Left colon (tissue), 2 donors: ENCODE results near the gene HEYL. TPM values are rescaled to one million over a fixed set of nuclear protein-coding genes. Genes with fewer than 3 reads are reported as not detected.

Experiments used
- ATAC-seq: fragments of 200-7000 bp; cut with Tn5 transposase; one replicate; pipeline ENCODE4 v1.9.1; 2020; ENCODE audit warnings: mild to moderate bottlenecking, moderate library complexity
- DNase-seq, 2 donors: peaks; one replicate each; pipeline ENCODE4 v3.0.0-alpha.2; 2020
- intact Hi-C, 2 donors: fragments of 100-400 bp; cut with DNase I in 1 of 2; cut with micrococcal nuclease in 1 of 2; formaldehyde crosslinking; loops; one replicate each; pipeline versions ENCODE4 v1.11.2 to v1.14.0; 2022; cut with DNase I, micrococcal nuclease
- long read RNA-seq: library from polyadenylated mRNA; unstranded; transcript quantifications from one replicate; pipeline ENCODE4 v2.0.0, GENCODE V29; 2021
- total RNA-seq, 2 donors: library from RNA; stranded (reverse); fragmentation: NEBNext Ultra II Directional; extraction: Animal tissue kit (Norgen Biotek cat#: 25700); gene quantifications; one replicate each; pipeline ENCODE4 v1.2.1, GENCODE V29; 2021
- donor health status: DM: no; HTN: no; CAD: no.
- donor health status: DM: yes; HTN: yes; CAD: no.

HEYL gene
- total RNA-seq: 1 to 10 TPM; 1.3 to 1.9 TPM
- long read RNA-seq: 0 reads

DNA sequence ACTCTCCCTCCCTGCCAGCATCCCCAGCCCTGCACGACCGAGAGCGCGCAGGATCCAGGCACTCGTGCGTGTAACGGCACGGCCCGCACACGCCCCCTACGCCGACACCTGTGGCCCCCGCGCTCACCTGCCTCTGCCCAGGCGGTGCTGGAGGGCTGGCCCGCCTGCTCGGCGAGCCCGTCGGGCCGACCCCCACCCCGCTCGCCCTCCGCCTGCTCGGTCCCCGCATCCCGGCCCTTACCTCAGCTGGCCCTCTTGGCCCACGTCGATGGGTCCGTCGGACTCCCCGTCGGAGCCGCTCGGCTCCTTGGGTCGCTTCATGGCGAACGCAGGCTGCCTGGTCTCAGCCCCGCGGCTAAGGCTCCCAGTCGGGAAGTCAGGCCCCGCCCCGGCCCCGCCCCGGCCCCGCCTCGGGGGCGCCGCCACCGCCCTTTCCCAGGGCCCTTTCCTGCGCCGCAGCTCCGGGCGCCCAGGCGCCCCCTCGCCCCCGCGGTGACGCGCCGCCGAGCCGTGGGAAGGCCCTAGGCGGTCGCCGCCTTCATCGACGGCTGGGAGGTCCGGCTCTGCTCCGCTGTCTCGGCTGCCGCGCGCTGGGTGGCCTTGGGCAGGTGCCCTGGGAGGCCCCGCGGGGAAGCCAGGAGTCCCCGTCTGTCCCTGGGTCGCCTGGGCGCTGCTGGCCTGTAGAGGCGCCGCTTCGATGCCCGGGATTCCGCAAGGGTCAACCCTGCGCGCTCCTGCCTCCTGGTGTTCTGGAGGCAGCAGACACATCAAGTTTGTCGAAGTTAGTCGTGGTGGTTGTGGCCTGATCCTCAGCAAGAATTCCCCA, at the start of gene HEYL:
Gene HEYL (minus strand): TSS at position 339 of the 826 bp plus-strand sequence. CDS start 18 bp downstream, at position 321.
- DNase-seq (peak; percentile 63 to 79), ATAC-seq (peak; percentile 97)
- intact Hi-C loops: no loop called here

DNA sequence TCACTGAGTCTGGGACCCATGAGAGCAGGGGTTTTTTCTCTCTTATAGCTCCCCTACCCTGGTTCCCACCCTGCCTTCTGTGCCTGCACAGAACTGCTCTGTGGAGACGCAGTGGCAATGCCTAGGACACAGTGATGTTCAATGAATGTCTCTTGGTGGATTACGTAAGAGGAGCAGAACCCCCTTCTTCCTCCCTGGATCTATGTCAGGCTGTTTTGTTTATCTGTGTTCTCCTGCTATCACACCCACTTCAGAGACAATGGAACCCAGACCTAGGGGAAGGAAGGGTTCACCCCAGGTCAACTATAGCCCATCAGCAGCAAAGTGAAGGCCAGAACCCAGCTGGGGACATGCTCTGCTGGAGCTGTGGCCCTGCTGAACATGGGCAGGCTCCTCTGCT, 49.8 kb upstream of the HEYL start:
- ATAC-seq: no peak
- no peak for DNase-seq
- intact Hi-C loops: no loop called here

DNA sequence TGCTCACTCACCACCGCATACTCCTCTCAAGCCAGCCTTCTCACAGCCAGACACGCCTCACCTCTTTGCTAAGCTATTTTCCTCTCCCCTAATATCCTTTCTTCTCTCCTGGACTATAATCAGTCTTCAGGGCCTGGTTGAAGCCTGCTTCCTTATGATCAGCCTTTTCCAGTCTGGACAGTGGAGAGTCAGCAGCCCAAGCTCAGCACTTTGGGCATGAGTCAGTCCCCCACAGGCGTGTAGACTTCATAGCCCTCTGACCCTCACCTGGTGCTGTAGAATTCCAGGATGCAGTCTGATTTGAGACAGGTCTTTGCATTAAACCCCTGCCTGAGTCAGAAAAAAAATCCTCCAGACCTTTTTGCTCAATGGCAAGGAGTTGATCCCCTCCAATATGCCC, 49.3 kb upstream of the HEYL start:
- DNase-seq (no peak), ATAC-seq (no peak)
- intact Hi-C loops: no loop called here

DNA sequence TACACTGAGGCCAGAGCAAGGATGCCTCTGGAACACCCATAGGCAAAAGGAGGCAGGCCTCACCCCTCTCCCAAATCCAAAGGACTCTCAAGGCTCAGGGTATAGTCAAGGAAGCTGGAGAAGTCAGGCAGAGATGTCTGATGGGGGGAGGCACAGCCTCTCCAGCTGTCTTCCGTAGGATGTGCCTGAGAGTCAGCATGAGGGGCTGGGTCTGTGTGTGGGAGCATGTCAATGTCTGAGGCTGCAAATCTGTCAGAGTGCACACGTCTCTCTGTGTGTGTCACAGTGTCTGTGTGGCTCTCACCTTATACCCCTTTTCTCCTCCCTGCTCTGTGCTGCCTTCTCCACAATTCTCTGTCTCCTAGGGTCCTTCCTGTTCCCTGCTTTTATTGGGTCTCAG, 47.8 kb upstream of the HEYL start:
- intact Hi-C loops: no loop called here
- no peak for DNase-seq
- no peak for ATAC-seq

DNA sequence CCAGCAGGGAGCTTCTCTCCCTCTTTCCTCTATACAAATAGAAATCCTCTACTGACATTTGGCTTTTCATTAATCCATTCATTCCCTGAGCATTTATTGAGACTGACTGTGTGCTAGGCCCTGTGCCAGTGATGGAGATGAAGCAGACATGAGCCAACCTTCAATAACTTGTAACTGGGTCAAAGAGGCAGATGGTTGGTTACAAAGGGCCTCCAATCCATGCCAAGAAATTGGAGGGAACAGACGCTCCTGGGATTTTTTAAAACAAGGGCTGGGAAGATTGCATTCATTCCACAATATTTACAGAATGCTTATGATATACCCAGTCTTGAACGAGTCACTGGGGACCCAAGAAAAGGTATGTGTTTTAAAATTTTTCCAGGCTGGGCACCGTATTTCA, 45.6 kb upstream of the HEYL start:
- intact Hi-C loops: no loop called here
- ATAC-seq (no peak), DNase-seq (no peak)

DNA sequence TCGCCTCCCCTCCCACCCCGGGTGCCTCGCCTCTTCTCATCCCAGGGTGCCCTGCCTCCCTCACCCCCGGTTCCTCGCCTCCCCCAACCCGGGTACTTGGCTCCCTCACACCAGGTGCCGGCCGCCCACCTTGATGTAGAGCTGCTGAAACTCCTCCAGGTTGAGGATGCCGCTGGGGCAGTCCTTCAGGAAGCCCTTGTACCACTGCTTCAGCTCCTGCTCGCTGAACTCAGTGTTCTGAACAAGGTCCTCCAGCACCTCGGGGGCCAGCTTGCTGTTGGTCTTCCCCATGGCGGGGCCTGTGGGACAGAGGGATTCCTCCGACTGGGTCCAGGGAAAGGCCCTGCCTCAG, 44.8 kb upstream of the HEYL start:
- ATAC-seq (no peak), DNase-seq (no peak)
- intact Hi-C loops: no loop called here

DNA sequence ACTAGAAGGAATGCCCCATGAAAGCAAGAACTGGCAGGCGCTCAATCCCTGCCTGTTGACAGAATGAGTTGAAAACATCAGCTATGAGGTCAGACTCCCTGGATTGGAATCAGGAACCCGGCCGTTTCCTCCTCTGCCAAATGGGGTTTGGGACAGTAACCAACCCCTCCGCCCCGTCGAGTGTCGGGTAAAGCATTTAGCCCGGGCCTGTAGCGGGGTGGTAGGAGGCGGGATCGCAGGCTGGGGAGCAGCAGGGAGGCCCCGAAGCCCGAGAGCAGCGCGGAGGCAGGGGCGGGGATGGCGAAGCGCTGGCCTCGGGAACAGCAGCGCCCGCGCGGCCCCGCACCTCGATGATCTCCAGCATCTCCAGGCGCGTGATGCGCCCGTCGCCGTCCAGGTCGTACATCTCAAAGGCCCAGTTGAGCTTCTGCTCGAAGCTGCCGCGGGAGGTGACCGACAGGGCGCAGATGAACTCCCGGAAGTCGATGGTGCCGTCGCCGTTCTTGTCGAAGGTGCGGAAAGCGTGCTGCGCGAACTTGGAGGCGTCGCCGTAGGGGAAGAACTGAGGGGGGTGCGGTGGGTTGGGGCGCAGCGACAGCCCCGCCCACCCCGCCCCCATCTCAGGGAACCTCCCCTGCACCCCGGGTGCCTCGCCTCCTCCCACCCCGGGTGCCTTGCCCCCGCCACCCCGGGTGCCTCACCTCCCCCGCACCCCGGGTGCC, 44.3 kb upstream of the HEYL start:
- ATAC-seq: no peak
- intact Hi-C loops: no loop called here
- peak in 1 of 2 donors; percentile 21 for DNase-seq

DNA sequence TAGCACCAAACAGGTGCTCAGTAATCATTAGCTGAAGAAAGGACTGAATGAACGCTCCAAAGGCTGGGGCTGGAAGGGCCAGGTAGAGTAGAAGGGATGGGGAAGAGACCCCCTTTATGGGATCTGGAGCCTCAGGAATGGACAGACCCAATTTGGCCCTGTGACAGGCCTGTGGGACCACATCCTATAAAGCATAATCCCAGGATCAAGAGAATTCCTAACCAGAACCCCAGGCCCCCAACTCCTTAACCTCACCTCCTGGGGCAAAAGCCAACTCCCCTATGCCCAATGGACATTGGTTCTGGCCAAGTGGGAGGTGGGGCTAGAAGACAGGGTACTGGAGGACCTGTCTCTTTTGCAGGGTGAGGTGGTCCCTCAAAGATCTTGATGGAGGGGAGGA, 42.6 kb upstream of the HEYL start:
- ATAC-seq (no peak), DNase-seq (no peak)
- intact Hi-C loops: no loop called here

DNA sequence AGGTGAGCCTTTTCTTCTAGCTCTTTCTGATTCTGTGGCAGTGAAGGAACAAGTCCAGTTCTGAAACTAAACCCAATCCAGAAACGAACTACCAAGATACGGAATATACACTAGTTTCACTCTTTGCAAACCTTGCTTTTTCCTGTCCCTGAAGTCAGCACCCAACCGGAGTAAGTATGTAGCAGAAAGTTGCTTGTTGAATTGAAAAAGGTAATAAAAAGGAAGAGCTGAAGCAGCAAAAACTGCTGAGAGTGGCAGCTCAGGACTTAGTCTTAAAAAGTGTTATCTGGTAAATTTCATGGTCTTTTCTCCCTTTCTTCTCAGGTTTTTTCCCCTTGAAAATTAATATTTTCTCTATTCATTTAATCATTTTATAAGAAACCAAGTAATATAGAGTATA, 41.9 kb upstream of the HEYL start:
- intact Hi-C loops: no loop called here
- DNase-seq (no peak), ATAC-seq (no peak)

DNA sequence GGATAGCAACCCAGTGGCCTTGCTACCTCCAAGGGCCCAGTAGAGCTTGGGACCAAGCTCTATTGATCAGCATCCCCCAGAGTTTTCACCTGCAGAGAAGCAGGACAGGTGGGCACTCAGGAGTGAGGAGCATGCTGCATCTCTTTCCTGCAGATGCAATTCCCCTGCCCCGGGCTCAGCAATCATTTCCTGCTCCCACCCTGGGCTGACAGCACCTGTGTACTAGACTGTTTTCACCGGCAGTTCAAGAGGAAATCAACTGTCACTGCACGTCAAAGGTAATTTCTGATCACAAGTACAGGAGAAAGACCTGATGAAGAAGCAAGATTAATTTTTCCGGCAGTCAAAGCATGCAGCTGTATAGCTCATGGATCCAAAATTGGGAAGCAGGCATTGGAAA, 41.3 kb upstream of the HEYL start:
- DNase-seq (no peak), ATAC-seq (no peak)
- intact Hi-C loops: no loop called here

DNA sequence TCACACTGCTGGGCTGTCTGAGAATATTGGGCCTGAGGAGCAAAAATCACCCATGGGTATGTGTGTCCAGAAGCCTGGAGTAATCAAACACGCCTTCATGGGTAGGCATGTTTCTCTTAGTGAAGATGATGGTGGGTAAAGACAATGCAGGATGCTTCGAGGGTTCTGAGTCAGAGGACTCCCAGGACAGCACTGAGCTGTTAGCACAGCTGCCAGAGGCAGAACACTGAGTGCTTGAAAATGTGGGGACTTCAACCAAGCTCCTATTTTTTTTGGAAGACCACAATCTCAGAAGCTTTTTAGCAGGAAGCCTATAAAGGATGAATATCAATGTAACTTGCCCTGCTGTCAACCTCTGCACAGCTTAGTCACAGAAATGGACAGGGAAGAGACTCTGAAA, 40.4 kb upstream of the HEYL start:
- ATAC-seq (no peak), DNase-seq (no peak)
- intact Hi-C loops: no loop called here

DNA sequence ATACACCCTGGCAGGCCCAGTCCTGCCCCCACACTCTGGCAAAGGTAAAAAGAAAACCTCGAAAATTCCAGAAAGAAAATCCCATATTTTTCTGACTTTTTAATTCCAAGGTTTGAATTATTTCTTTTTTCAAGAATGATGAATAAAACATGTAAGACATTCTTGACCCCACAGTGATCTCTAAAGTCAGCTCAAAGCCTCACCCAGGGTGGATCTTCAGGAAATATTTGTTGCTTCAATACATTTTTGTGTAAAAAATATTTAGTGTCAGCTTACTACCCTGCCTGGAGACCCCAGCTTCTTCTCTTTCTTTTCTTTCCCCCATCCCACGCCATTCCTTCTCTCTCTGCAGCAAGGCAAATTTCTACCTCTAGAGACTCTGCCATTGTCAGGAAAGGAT, 39.4 kb upstream of the HEYL start:
- intact Hi-C loops: no loop called here
- ATAC-seq: no peak
- DNase-seq: no peak

DNA sequence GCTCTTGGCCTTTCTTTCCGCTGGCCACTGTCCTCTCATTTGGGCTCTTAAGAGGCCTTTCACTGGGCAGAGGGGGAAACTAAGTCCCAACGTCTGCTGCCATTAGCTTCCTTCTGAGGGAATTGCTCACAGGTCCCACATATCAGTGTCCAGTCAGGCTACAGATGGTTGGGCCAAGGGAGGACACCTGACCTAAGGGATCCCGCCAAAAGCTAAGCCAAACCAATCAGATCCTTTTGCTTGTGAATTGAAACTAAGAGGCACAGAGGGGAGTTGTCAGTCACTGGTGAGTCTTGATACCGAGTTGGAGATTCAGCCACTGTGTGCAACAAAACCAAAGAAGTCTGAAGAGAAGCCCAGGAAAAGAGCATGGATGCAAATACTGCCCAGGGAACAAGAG, 38.2 kb upstream of the HEYL start:
- ATAC-seq: no peak
- intact Hi-C loops: no loop called here

DNA sequence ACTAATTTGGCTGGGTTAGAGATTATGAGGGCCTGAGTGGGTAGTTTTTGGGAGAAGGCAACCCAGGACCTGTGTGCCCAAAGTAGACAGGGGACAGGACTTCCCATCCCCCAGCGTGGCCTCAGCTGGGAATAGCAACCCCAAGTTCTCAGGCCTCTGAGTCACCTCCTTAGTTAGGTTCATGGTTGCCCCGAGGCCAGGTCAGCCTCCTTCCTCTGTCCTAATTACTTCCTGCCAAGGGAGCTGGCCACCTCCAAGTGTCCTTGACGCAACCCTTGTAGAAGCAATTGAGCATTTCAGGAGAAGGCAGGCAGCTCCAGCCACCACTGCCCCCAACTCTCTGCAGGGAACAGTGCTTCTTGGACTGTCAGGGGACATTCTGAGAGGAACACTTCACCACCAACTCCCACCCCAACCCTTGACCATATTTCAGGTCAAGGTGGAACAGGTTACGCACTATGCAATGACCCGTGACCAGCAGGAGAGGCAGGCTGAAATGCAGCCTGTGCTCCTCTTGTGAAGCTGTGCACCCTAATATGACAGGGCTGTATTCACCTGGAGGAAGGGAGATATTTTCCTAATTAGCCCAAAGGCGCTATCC, 37.6 kb upstream of the HEYL start:
- no peak for ATAC-seq
- intact Hi-C loops: no loop called here
- DNase-seq: no peak

More for the DNA sequence above, 38.2 kb upstream of the HEYL start:
- no peak for DNase-seq

DNA sequence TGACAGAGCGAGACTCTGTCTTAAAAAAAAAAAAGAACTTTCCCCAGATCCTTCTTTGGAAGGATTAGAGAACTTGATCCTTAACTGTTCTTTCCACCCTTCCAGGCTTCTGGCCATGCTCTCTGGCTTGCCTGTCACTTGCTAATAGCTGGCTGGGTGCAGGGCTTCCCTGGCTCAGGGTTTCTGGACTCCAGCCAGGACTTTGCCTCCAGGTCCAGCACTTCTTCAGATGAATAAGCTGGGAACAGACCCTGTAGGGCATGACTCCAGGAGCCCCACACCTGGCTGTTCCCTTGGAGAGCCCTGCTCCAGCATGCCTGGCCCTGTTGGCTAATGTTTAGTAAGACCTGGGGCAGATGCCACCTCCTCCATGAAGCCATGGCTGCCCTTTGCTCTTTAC, 35.8 kb upstream of the HEYL start:
- intact Hi-C loops: no loop called here
- DNase-seq (no peak), ATAC-seq (no peak)

DNA sequence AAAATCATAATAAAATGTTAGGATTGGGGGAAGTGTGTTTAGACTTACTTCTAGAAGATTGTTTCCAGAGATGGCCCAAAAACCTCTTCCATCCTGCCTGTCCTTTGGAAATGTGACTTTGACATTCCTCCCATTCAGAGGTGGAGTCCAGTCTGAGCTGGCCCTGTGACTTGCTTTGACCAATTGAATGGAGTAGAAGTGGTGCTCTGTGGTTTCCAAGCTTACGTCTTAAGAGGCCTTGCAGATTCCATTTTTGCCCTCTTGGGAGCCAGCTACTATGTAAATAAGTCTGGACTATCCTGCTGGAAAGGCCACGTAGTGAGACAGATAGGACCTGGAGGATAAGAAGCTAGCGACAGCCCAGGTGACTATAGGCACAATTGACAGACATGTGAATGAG, 33.8 kb upstream of the HEYL start:
- ATAC-seq (no peak), DNase-seq (no peak)
- intact Hi-C loops: no loop called here

DNA sequence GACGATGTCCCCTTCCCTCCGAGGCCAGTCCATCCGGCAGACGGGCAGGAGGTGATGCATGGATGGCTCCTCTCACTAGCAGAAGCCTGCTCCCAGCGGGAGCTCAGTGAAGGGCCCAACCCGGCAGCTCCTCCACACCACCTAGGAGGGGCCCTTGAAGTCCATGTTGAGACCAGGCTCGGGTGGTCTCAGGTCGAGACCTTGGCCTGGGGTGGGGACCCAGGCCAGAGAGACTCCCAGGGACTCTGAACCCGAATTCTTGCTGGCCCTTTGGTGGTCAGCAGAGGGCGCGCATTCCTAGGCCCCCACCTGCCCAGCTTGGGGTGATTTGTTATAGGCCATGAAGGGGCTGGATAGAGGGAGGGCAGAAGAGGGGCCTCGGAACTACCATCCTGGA, 33.1 kb upstream of the HEYL start:
- ATAC-seq (peak; percentile 33), DNase-seq (peak in 1 of 2 donors; percentile 33)
- intact Hi-C loops: no loop called here

DNA sequence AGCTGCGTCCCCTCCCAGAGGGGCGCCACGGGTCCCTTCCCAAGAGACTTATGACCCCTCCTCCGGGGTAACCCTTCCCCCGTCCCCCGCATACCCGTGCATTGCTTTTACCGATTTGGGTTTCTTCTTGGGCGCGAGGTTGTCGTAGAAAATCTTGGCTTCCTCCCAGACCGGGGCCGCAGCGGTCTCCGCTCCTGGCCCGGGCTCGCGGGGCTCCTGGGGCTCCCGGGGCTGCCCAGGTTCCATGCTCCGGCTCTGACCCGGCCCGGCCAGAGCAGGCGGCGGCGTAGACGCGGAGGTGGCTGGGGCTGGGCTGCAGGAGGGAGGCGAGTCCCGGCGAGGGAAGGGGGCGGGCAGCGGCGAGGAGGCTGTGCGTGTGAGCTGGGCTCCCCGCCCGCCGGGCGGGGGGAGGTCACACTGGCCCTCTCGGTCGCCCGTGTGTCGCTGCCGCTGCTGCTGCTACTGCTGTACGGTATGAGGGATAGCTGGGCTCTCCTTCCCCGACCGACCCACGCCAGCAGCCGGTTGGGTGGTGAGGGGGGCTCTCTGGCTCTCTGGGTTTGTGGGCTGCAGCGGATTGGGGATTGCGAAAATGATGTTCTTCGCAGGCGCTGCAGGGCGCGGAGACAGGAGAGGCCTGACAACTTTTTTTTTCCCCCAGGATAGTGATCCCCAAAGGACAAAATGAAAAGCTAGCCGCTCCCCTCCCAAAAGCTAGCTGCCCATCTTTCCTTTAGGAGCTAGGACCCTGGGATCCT, 32.5 kb upstream of the HEYL start, which contains the start of gene NT5C1A:
Gene NT5C1A (minus strand): TSS at position 315 of the 758 bp plus-strand sequence. CDS start 69 bp downstream, at position 246.
- DNase-seq (peak in 1 of 2 donors; percentile 14), ATAC-seq (peak; percentile 22)
- intact Hi-C loops: no loop called here

DNA sequence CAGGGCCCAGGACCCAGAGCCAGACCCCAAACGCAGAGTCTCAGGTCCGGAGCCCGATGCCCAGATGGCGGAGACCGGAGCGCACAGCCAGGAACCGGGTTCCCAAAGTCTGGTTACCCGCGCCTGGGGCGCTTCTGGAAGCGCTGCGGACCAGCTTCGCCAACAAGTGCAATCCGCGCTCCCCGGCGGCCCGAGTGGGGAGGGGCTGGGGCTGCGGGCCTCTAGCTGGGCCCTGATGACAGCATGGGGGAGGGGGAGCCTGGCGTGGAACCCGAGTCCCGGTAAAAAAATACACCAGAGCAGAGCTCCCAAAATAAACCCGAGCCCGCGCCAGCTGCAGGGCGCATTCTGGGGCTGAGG, 32.0 kb upstream of the HEYL start:
- ATAC-seq: no peak
- no peak for DNase-seq
- intact Hi-C loops: no loop called here
